ENCODE measurements around the gene ZBTB12. TPM values are rescaled to one million over a fixed set of nuclear protein-coding genes. Genes with fewer than 3 reads are reported as not detected.
A peak's percentile ranks its signal among the peaks of the same experiment; 100 is the strongest.
"Not testable (repeated sequence)": the region's sequence is repeated elsewhere in the genome, so short reads cannot be mapped to it uniquely, and the experiment has no call there.

The ZBTB12 gene
- total RNA-seq, 1 donor from 2014 or later, result 3.9 TPM

- no peak for DNase-seq
These were observed 17.9 kb upstream of the ZBTB12 start for GRCh38 chr6:31919624-31920303.

- no peak for DNase-seq
These were observed 16.3 kb upstream of the ZBTB12 start for GRCh38 chr6:31918069-31918720.

- no peak for DNase-seq
These were observed 13.9 kb upstream of the ZBTB12 start for GRCh38 chr6:31915756-31916155.

- DNase-seq, result no peak
These were observed 13.5 kb upstream of the ZBTB12 start for GRCh38 chr6:31915351-31915750.

GRCh38 chr6:31911826-31912585 is 10.1 kb upstream of the ZBTB12 start:
- no peak for DNase-seq

GRCh38 chr6:31909298-31909697 is 7.4 kb upstream of the ZBTB12 start:
- not testable (repeated sequence) for DNase-seq

GRCh38 chr6:31908791-31909190 is 6.9 kb upstream of the ZBTB12 start:
- no peak for DNase-seq

GRCh38 chr6:31908255-31908654 is 6.4 kb upstream of the ZBTB12 start:
- DNase-seq, result not testable (repeated sequence)

- no peak for DNase-seq
These were observed 5.4 kb upstream of the ZBTB12 start for GRCh38 chr6:31907158-31907813.

- not testable (repeated sequence) for DNase-seq
These were observed 4.8 kb upstream of the ZBTB12 start for GRCh38 chr6:31906727-31907126.

GRCh38 chr6:31906122-31906521 is 4.2 kb upstream of the ZBTB12 start:
- DNase-seq, result no peak

- DNase-seq, result no peak
These were observed 3.2 kb upstream of the ZBTB12 start for GRCh38 chr6:31905041-31905440.

- DNase-seq, result no peak
These were observed 2.1 kb upstream of the ZBTB12 start for GRCh38 chr6:31903957-31904356.

- no peak for DNase-seq
These were observed 402 bp downstream of the ZBTB12 start for GRCh38 chr6:31901415-31901952.

- DNase-seq, result no peak
These were observed 920 bp downstream of the ZBTB12 start for GRCh38 chr6:31900917-31901414.

- no peak for DNase-seq
These were observed 1.8 kb downstream of the ZBTB12 start for GRCh38 chr6:31899882-31900722.

GRCh38 chr6:31899215-31899614 is 2.7 kb downstream of the ZBTB12 start:
- DNase-seq, result no peak

GRCh38 chr6:31898383-31899011 is 3.4 kb downstream of the ZBTB12 start:
- DNase-seq, result no peak

GRCh38 chr6:31897612-31898382 is 4.1 kb downstream of the ZBTB12 start, which contains the start of gene EHMT2:
Gene EHMT2, minus strand, starts transcription at chr6:31897698. Its CDS starts 21 bp downstream, at chr6:31897677.
- peak; percentile 79 for DNase-seq
